Neural crest cell (in vitro differentiated cells): Measurements from ENCODE around the gene PNRC2. TPM values are rescaled to one million over a fixed set of nuclear protein-coding genes. Genes with fewer than 3 reads are reported as not detected.
A peak's percentile ranks its signal among the peaks of the same experiment; 100 is the strongest.
"Not testable (repeated sequence)": the region's sequence is repeated elsewhere in the genome, so short reads cannot be mapped to it uniquely, and the experiment has no call there.

Source experiments
- DNase-seq: peaks from one replicate; pipeline ENCODE4 v3.0.0; 2021; ENCODE audit warnings: low read depth, mixed read lengths, low spot score
- H3K27ac Mint-ChIP-seq: one replicate; pipeline ENCODE4 v1.8.0; 2021; ENCODE audit warnings: mild to moderate bottlenecking, mixed read lengths; ENCODE audit not compliant: unreplicated experiment
- H3K27me3 Mint-ChIP-seq: 2 replicates; pipeline ENCODE4 v1.8.0; 2021; ENCODE audit warnings: low read depth, mild to moderate bottlenecking, mixed read lengths
- H3K36me3 Mint-ChIP-seq: 2 replicates; pipeline ENCODE4 v1.8.0; 2021; ENCODE audit warnings: low read depth, mild to moderate bottlenecking, mixed read lengths
- H3K4me1 Mint-ChIP-seq: 2 replicates; pipeline ENCODE4 v1.8.0; 2021; ENCODE audit warnings: mixed read lengths
- H3K4me3 Mint-ChIP-seq: one replicate; pipeline ENCODE4 v1.8.0; 2021; ENCODE audit warnings: mild to moderate bottlenecking, mixed read lengths
- H3K9me3 Mint-ChIP-seq: 2 replicates; pipeline ENCODE4 v1.8.0; 2021; ENCODE audit warnings: mixed read lengths
- total RNA-seq: library from RNA; stranded (reverse); gene quantifications from 2 replicates; pipeline ENCODE4 v1.2.1, GENCODE V29; 2021
- TF ChIP-seq, protein P1 (sequence below): fragments of 200-600 bp; sonication (generic); conservative IDR thresholded peaks from 2 replicates; pipeline ENCODE4 v1.5.0; 2021; ENCODE audit warnings: antibody characterized with exemption, mild to moderate bottlenecking

PNRC2 gene
- total RNA-seq, 1 donor from 2014 or later, result 178 TPM

DNA sequence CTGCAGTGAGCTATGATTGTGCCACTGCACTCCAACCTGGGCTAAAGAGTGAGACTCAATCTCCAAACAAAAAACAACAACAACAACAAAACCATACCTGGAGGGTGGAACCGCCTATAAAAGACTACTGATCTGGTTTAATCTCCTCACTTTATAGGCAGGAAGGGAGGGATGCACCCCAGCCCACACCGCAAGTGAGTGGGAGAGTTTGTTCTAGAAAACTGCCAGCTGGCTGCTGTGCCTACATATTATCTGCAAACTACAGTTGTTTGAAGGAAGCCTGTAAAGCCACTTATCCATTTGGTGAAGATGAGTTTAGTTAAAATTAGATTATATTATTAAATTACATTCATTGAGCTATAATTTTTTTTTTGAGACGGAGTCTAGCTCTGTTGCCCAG, 29.6 kb downstream of the PNRC2 start:
- no peak for DNase-seq
- Mint-ChIP-seq H3K36me3 (no peaks in the 10 kb centered on the region), H3K4me1 (no peaks in the 10 kb centered on the region), H3K27me3 (peaks cover 2% of the 10 kb centered on the region), H3K4me3 (no peak overlapping the region), H3K27ac (no peak overlapping the region), H3K9me3 (peaks cover 3% of the 10 kb centered on the region)
- TF ChIP-seq, protein P1, sequence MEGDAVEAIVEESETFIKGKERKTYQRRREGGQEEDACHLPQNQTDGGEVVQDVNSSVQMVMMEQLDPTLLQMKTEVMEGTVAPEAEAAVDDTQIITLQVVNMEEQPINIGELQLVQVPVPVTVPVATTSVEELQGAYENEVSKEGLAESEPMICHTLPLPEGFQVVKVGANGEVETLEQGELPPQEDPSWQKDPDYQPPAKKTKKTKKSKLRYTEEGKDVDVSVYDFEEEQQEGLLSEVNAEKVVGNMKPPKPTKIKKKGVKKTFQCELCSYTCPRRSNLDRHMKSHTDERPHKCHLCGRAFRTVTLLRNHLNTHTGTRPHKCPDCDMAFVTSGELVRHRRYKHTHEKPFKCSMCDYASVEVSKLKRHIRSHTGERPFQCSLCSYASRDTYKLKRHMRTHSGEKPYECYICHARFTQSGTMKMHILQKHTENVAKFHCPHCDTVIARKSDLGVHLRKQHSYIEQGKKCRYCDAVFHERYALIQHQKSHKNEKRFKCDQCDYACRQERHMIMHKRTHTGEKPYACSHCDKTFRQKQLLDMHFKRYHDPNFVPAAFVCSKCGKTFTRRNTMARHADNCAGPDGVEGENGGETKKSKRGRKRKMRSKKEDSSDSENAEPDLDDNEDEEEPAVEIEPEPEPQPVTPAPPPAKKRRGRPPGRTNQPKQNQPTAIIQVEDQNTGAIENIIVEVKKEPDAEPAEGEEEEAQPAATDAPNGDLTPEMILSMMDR, result no peak

DNA sequence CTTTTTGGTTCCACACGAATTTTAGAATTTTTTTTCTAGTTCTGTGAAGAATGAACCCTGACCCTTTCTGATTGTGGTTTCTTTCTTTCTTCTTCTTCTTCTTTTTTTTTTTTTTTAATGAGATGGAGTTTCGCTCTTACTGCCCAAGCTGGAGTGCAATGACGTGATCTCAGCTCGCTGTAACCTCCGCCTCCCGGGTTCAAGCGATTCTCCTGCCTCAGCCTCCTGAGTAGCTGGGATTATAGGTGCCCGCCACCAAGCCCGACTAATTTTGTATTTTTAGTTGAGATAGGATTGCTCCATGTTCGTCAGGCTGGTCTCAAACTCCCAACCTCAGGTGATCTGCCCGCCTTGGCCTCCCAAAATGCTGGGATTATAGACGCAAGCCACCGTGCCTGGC, 32.4 kb downstream of the PNRC2 start:
- not testable (repeated sequence) for H3K9me3 Mint-ChIP-seq, H3K4me3 Mint-ChIP-seq, H3K27ac Mint-ChIP-seq

DNA sequence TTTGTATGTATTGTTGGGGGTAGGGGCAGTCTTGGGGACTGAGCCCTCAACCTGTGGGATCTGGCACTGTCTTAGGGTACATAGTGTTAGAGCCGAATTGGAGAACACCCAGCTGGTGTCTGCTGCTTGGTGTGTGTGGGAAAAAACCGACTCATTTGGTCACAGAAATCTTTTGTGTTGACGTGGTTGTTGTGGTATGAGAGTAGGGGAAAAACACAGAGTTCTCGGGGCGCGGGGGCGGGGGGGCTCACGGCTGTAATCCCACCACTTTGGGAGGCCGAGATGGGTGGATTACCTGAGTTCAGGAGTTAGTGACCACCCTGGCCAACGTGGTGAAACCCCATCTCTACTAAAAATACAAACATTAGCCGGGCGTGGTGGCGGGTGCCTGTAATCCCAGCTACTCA, 35.8 kb downstream of the PNRC2 start:
- H3K9me3 Mint-ChIP-seq, result peaks cover 2% of the 10 kb centered on the region
- peaks cover 5% of the 10 kb centered on the region for H3K27me3 Mint-ChIP-seq

More for the DNA sequence above, 32.4 kb downstream of the PNRC2 start:
- H3K4me1 Mint-ChIP-seq, DNase-seq, H3K27me3 Mint-ChIP-seq, H3K36me3 Mint-ChIP-seq: not testable (repeated sequence)

DNA sequence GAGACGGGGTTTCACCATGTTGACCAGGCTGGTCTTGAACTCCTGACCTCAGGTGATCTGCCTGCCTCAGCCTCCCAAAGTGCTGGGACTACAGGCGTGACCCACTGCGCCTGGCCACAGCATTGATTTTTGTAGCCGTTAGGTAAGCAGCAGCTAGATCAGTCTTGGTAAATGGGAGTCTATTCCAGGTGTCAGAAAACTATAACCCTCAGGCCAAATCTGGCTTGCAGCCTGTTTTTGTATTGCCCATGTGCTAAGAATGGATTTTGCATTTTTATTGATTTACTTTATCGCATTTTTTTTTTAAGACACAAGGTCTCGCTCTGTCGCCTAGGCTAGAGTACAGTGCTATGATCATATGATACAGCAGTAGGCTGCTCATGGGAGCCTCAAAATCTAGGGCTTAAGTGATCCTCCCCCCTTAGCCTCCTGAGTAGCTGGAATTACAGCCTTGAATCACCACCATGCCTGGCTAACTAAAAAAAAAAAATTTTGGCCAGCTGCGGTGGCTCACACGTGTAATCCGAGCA, 37.1 kb downstream of the PNRC2 start:
- Mint-ChIP-seq H3K9me3 (peaks cover 2% of the 10 kb centered on the region), H3K36me3 (no peaks in the 10 kb centered on the region), H3K4me3 (no peak overlapping the region), H3K4me1 (no peaks in the 10 kb centered on the region), H3K27ac (no peak overlapping the region), H3K27me3 (peaks cover 3% of the 10 kb centered on the region)
- DNase-seq, result no peak
- TF ChIP-seq, protein P1, result no peak

More for the DNA sequence above, 35.8 kb downstream of the PNRC2 start:
- H3K4me3 Mint-ChIP-seq, result no peak overlapping the region
- no peaks in the 10 kb centered on the region for H3K36me3 Mint-ChIP-seq
- H3K27ac Mint-ChIP-seq, result peak overlapping the region; percentile 57
- no peak for DNase-seq
- H3K4me1 Mint-ChIP-seq, result no peaks in the 10 kb centered on the region
- TF ChIP-seq, protein P1, result no peak

DNA sequence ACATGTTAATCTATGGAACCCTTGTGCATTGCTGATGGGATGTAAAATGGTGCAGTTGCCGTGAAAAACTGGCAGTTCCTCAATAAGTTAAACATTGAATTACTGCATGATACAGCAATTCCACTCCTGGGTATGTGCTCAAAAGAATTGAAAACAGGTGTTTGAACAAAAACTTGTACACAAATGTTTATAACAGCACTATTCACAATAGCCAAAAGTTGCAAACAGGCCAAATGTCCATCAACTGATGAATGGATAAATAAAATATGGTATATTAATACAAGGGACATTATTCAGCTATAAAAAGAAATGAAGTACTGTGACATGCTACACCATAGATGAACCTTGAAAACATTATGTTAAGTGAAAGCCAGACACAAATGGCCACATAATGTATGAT, 38.2 kb downstream of the PNRC2 start:
- TF ChIP-seq, protein P1, result no peak
- H3K4me1 Mint-ChIP-seq, result no peaks in the 10 kb centered on the region
- H3K4me3 Mint-ChIP-seq, result no peak overlapping the region
- peaks cover 2% of the 10 kb centered on the region for H3K9me3 Mint-ChIP-seq
- H3K27me3 Mint-ChIP-seq, result peaks cover 6% of the 10 kb centered on the region
- DNase-seq, result no peak
- H3K27ac Mint-ChIP-seq, result no peak overlapping the region
- H3K36me3 Mint-ChIP-seq, result no peaks in the 10 kb centered on the region

DNA sequence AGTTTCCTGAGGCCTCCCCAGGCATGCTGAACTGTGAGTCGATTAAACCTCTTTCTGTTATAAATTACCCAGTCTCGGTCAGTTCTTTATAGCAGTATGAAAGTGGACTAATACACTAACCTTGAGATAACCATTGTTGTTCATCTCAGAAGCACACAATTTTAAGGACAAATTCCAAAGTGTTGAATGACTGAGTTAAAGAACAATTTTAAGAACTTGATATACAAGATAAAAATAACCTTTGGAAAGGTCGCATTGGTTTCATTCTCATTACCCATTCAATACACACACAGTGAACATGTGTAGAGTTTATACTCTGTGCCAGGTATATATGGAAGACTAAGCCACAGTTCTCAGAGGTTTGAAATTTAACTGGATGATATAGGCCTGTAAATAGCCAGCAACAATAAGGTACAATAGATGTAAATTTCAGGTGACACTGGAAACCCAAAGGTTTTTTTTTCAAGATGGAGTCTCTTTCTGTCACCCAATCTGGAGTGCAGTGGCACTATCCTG, 39.6 kb downstream of the PNRC2 start:
- Mint-ChIP-seq H3K9me3 (peaks cover 2% of the 10 kb centered on the region), H3K4me3 (no peak overlapping the region), H3K4me1 (no peaks in the 10 kb centered on the region), H3K27ac (no peak overlapping the region), H3K36me3 (no peaks in the 10 kb centered on the region), H3K27me3 (peaks cover 12% of the 10 kb centered on the region)
- DNase-seq, result no peak
- TF ChIP-seq, protein P1, result no peak
